ENCODE results near the gene INPP5B.

DNA sequence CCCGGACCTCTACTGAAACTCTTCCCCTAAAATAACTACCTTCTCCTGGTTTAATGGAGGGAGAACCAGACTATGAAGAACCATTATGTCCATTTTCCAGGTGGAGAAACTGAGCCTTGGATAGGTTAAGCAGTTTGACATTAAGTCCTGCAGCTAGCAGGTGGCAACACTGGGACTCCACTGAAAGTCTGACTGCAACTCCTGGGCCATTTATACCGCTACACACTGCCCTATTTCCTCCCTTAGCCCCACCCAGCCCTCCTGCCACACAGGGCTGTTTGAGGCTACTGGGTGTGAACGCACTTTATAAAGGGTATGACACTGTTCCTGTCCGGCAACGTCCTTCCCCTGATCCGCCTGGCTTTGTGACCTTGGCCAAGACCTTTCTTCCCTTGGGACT, 511 bp upstream of the INPP5B start:
- TF ChIP-seq EZH2phosphoT487 (IDR thresholded peaks at IDR 0.05; ENCODE audit: unreplicated experiment) (no peak), ZNF331 (CRISPR knock-in tag; IDR thresholded peaks at IDR 0.05; ENCODE audit: low read depth) (no peak), EZH2 (IDR thresholded peaks at IDR 0.05; ENCODE audit: low read depth, unreplicated experiment) (no peak), POLR2AphosphoS5 (IDR thresholded peaks at IDR 0.05; ENCODE audit: low read depth) (no peak), ZNF114 (CRISPR knock-in tag; IDR thresholded peaks at IDR 0.05) (no peak), CREB1 (CRISPR knock-in tag; IDR thresholded peaks at IDR 0.05; ENCODE audit: low read depth) (no peak)
- TF ChIP-seq, protein P1, sequence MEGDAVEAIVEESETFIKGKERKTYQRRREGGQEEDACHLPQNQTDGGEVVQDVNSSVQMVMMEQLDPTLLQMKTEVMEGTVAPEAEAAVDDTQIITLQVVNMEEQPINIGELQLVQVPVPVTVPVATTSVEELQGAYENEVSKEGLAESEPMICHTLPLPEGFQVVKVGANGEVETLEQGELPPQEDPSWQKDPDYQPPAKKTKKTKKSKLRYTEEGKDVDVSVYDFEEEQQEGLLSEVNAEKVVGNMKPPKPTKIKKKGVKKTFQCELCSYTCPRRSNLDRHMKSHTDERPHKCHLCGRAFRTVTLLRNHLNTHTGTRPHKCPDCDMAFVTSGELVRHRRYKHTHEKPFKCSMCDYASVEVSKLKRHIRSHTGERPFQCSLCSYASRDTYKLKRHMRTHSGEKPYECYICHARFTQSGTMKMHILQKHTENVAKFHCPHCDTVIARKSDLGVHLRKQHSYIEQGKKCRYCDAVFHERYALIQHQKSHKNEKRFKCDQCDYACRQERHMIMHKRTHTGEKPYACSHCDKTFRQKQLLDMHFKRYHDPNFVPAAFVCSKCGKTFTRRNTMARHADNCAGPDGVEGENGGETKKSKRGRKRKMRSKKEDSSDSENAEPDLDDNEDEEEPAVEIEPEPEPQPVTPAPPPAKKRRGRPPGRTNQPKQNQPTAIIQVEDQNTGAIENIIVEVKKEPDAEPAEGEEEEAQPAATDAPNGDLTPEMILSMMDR (conservative IDR thresholded peaks at IDR 0.05; ENCODE audit: low read depth in 2 of 2), result no peak
- TF ChIP-seq, protein P2, sequence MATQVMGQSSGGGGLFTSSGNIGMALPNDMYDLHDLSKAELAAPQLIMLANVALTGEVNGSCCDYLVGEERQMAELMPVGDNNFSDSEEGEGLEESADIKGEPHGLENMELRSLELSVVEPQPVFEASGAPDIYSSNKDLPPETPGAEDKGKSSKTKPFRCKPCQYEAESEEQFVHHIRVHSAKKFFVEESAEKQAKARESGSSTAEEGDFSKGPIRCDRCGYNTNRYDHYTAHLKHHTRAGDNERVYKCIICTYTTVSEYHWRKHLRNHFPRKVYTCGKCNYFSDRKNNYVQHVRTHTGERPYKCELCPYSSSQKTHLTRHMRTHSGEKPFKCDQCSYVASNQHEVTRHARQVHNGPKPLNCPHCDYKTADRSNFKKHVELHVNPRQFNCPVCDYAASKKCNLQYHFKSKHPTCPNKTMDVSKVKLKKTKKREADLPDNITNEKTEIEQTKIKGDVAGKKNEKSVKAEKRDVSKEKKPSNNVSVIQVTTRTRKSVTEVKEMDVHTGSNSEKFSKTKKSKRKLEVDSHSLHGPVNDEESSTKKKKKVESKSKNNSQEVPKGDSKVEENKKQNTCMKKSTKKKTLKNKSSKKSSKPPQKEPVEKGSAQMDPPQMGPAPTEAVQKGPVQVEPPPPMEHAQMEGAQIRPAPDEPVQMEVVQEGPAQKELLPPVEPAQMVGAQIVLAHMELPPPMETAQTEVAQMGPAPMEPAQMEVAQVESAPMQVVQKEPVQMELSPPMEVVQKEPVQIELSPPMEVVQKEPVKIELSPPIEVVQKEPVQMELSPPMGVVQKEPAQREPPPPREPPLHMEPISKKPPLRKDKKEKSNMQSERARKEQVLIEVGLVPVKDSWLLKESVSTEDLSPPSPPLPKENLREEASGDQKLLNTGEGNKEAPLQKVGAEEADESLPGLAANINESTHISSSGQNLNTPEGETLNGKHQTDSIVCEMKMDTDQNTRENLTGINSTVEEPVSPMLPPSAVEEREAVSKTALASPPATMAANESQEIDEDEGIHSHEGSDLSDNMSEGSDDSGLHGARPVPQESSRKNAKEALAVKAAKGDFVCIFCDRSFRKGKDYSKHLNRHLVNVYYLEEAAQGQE (IDR thresholded peaks at IDR 0.05; ENCODE audit: unreplicated experiment), result no peak
